PC-9 (cell line): ENCODE results near the gene ANKK1. TPM values are rescaled to one million over a fixed set of nuclear protein-coding genes. Genes with fewer than 3 reads are reported as not detected.

Experiments used
- BruUV-seq: library from RNA; stranded (reverse); fragments of 400-500 nt; replicated peaks from 2 replicates; lab custom pipeline; 2021; lab: Mats Ljungman, UMichigan
- CTCF ChIA-PET: fragments of 300-600 bp; sonication (Branson Sonifier 250); formaldehyde crosslinking; loops from one replicate; lab custom pipeline; 2022; ENCODE audit warnings: antibody characterized with exemption; lab: Charles Lee
- POLR2A ChIA-PET: fragments of 300-600 bp; sonication (Branson Sonifier 250); formaldehyde crosslinking; loops from one replicate; lab custom pipeline; 2022; ENCODE audit warnings: antibody characterized with exemption; ENCODE audit not compliant: unreplicated experiment; lab: Charles Lee
- DNase-seq, 2 experiments: peaks; one replicate each; pipeline versions ENCODE4 v3.0.0 to v3.0.0-alpha.2; 2015 to 2022; ENCODE audit warnings: mixed read lengths in 1 of 2
- H2AFZ ChIP-seq: fragments of 200-600 bp; sonication (generic); 2 replicates; pipeline ENCODE4 v1.8.1; 2017; ENCODE audit warnings: antibody characterized with exemption
- H3F3A ChIP-seq: fragments of 200-600 bp; sonication (generic); 2 replicates; pipeline ENCODE4 v1.8.1; 2017; ENCODE audit warnings: antibody characterized with exemption, mild to moderate bottlenecking, low read depth; ENCODE audit not compliant: insufficient read depth
- H3K27ac ChIP-seq: fragments of 200-600 bp; sonication (generic); 2 replicates; pipeline ENCODE4 v1.6.1; 2016; ENCODE audit warnings: mixed run types
- H3K27me3 ChIP-seq: fragments of 200-600 bp; sonication (generic); 2 replicates; pipeline ENCODE4 v1.6.1; 2016; ENCODE audit warnings: low read depth, mixed run types; ENCODE audit not compliant: insufficient read depth
- H3K36me3 ChIP-seq: fragments of 200-600 bp; sonication (generic); 2 replicates; pipeline ENCODE4 v1.6.1; 2016; ENCODE audit warnings: low read depth, mixed run types
- H3K4me1 ChIP-seq: fragments of 200-600 bp; sonication (generic); replicated peaks from 2 replicates; pipeline ENCODE4 v1.6.1; 2016; ENCODE audit warnings: mixed run types; ENCODE audit not compliant: insufficient read depth
- H3K4me2 ChIP-seq: fragments of 200-600 bp; sonication (generic); 2 replicates; pipeline ENCODE4 v1.6.1; 2017; ENCODE audit warnings: mixed run types
- H3K4me3 ChIP-seq: fragments of 200-600 bp; sonication (generic); 2 replicates; pipeline ENCODE4 v1.6.1; 2016; ENCODE audit warnings: mixed run types
- H3K79me2 ChIP-seq: fragments of 200-600 bp; sonication (generic); 2 replicates; pipeline ENCODE4 v1.6.1; 2017; ENCODE audit warnings: low read depth, mixed run types
- H3K9me2 ChIP-seq: fragments of 200-600 bp; sonication (generic); 2 replicates; pipeline ENCODE4 v1.8.1; 2017; ENCODE audit warnings: mild to moderate bottlenecking; ENCODE audit not compliant: insufficient read depth
- H3K9me3 ChIP-seq: fragments of 200-600 bp; sonication (generic); 2 replicates; pipeline ENCODE4 v1.8.1; 2016; ENCODE audit warnings: low read depth; ENCODE audit not compliant: insufficient read depth
- H4K20me1 ChIP-seq: fragments of 200-600 bp; sonication (generic); 2 replicates; pipeline ENCODE4 v1.8.1; 2017; ENCODE audit not compliant: insufficient read depth
- CTCF ChIP-seq: fragments of 200-600 bp; sonication (generic); conservative IDR thresholded peaks from 2 replicates; pipeline ENCODE4 v1.6.1; 2017; ENCODE audit warnings: mixed run types, antibody characterized with exemption, mild to moderate bottlenecking, moderate library complexity
- EZH2 ChIP-seq: fragments of 200-600 bp; sonication (generic); IDR thresholded peaks from 2 replicates; pipeline ENCODE4 v1.8.0; 2017; ENCODE audit warnings: antibody characterized with exemption, low read depth
- intact Hi-C: fragments of 100-400 bp; cut with micrococcal nuclease; formaldehyde crosslinking; loops from one replicate; pipeline ENCODE4 v1.10.0; 2022; ENCODE audit not compliant: unreplicated experiment
- total RNA-seq: library from RNA; stranded (reverse); gene quantifications from 2 replicates; pipeline ENCODE4 v1.2.3, GENCODE V29; 2021

ANKK1 gene
- total RNA-seq, 1 experiment from 2014 or later: not detected

- ChIA-PET POLR2A (no interaction called here), CTCF (no interaction called here)
- intact Hi-C loops: no loop called here
- DNase-seq: no peak
- Histone ChIP-seq H3K36me3 (no peaks in the 10 kb centered on the region), H3K79me2 (no peaks in the 10 kb centered on the region), H3K4me1 (no peaks in the 10 kb centered on the region), H3K9me3 (no peaks in the 10 kb centered on the region), H3K27me3 (peaks cover 99% of the 10 kb centered on the region), H3K4me2 (no peak overlapping the region), H3F3A (no peaks in the 10 kb centered on the region), H3K4me3 (no peak overlapping the region), H4K20me1 (no peaks in the 10 kb centered on the region), H3K9me2 (no peaks in the 10 kb centered on the region), H3K27ac (no peak overlapping the region), H2AFZ (no peak overlapping the region)
- TF ChIP-seq EZH2 (no peak), CTCF (no peak)
- BruUV-seq: no TSS peak
Measured at GRCh38 chr11:113417428-113417827, 29.8 kb downstream of the ANKK1 start.

DNA sequence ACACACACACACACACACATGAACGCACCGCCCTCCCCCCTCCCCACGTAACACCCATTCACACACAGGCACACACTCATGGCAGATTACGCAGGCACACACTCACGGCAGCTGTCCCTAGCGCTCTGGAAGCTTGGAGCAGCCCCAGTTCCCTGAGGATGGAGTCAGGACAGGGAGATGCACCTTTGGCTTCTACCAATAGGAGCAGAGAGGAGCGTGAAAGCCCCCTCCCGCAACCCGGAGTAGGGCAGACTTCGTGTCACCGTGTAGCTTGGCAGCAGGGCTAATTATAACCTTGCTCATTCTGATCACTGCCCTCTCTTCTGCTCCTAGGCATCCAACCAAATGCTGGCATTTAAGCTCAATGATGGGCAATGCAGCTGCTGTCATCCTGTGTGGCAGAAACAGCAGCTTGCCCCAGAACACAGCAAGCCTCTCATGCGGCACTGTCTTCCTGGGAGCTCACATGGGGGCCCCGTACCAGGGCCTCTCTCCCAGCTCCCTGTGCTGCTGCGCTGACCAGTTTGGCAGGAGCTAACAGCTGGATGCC lies 31.9 kb downstream of the ANKK1 start:
- Histone ChIP-seq H3F3A (no peaks in the 10 kb centered on the region), H3K9me3 (no peaks in the 10 kb centered on the region), H4K20me1 (no peaks in the 10 kb centered on the region), H3K4me2 (no peak overlapping the region), H3K9me2 (no peaks in the 10 kb centered on the region), H3K27me3 (peaks cover 99% of the 10 kb centered on the region), H3K4me3 (no peak overlapping the region), H3K27ac (no peak overlapping the region), H3K4me1 (no peaks in the 10 kb centered on the region), H3K36me3 (no peaks in the 10 kb centered on the region), H3K79me2 (no peaks in the 10 kb centered on the region), H2AFZ (no peak overlapping the region)
- no TSS peak for BruUV-seq
- DNase-seq: no peak
- no peak for TF ChIP-seq EZH2
- ChIA-PET POLR2A (no interaction called here), CTCF (no interaction called here)
- intact Hi-C loops: no loop called here

DNA sequence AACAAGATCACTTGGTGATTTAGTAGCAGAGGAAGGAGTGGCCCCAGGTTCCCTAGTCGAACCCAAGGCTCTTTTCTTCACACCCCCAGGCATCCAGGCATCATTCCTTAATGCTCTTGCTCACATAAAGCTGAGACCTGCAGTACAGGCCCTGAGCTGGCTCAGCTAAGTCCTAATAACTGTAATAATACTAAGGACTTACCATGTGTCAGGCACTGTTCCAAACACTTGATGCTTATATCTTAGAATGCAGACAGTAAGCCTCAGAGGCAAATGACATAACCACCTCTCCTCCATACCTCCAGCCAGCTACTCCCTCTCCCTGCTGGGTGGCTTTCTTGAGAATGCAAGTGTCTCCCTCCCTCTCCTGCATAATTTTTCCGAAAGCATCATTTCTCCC lies 33.2 kb downstream of the ANKK1 start:
- intact Hi-C loops: no loop called here
- POLR2A ChIA-PET: no interaction called here
- CTCF ChIA-PET: interaction anchor here (0.7 kb wide), 1 partner anchor 57 kb away, joined by 3 read pairs; no protein-coding TSS in a partner anchor

More for the DNA sequence above, 33.2 kb downstream of the ANKK1 start:
- DNase-seq: no peak
- H3F3A ChIP-seq: no peaks in the 10 kb centered on the region
- H3K79me2 ChIP-seq: no peaks in the 10 kb centered on the region
- H3K4me1 ChIP-seq: no peaks in the 10 kb centered on the region
- H3K9me2 ChIP-seq: no peaks in the 10 kb centered on the region
- BruUV-seq: no TSS peak
- H3K27ac ChIP-seq: no peak overlapping the region
- H3K4me3 ChIP-seq: no peak overlapping the region
- H3K4me2 ChIP-seq: no peak overlapping the region
- H2AFZ ChIP-seq: no peak overlapping the region
- no peaks in the 10 kb centered on the region for H3K9me3 ChIP-seq
- H3K27me3 ChIP-seq: peaks cover 99% of the 10 kb centered on the region
- no peaks in the 10 kb centered on the region for H4K20me1 ChIP-seq
- no peaks in the 10 kb centered on the region for H3K36me3 ChIP-seq
- TF ChIP-seq CTCF (no peak), EZH2 (no peak)
